Keratinocyte (primary cell): Measurements from ENCODE around the gene ASTN2.

Source experiments
- CTCF ChIP-seq, 3 experiments: IDR thresholded peaks in 1 of 3; conservative IDR thresholded peaks in 1 of 3; optimal IDR thresholded peaks in 1 of 3; 2 replicates in 2 of 3; 3 replicates in 1 of 3; pipeline versions ENCODE3 to v1.5.1; 2011; ENCODE audit warnings: low read length in 3 of 3, mild to moderate bottlenecking in 3 of 3, moderate library complexity in 2 of 3, control low read depth in 1 of 3, inconsistent platforms in 1 of 3; ENCODE audit not compliant: insufficient read depth in 2 of 3; ENCODE audit errors: extremely low read depth in 1 of 3
- EZH2 ChIP-seq: IDR thresholded peaks from one replicate; pipeline ENCODE4 v1.6.1; 2012; ENCODE audit warnings: inconsistent platforms, mild to moderate bottlenecking, low read length, moderate library complexity

GRCh38 chr9:116479056-116479544, 935.8 kb downstream of the ASTN2 start:
- TF ChIP-seq CTCF (optimal IDR thresholded peaks at IDR 0.05 in 1 of 3, IDR thresholded peaks at IDR 0.05 in 1 of 3, conservative IDR thresholded peaks at IDR 0.05 in 1 of 3; ENCODE audit: extremely low read depth in 1 of 3, insufficient read depth in 2 of 3, low read length in 3 of 3) = no peak
- no peak for TF ChIP-seq EZH2
